ENCODE data around the gene CELF4. TPM values are rescaled to one million over a fixed set of nuclear protein-coding genes. Genes with fewer than 3 reads are reported as not detected.

Gene CELF4
- polyA plus RNA-seq, 4 donors: 3.2 to 7.8 (median 3.8) TPM; not detected in 1

- H3K4me3 ChIP-seq (ENCODE audit: low read depth in 1 of 3, low read length in 3 of 3): no peak overlapping the region
- no peaks in the 10 kb centered on the region for H3K9me3 ChIP-seq (ENCODE audit: control insufficient read depth in 2 of 2, insufficient read depth in 1 of 2, low read depth in 1 of 2, low read length in 1 of 2)
- FAIRE-seq (no peak), DNase-seq (no peak)
- H3K4me1 ChIP-seq (ENCODE audit: control insufficient read depth in 3 of 3, insufficient read depth in 2 of 3, low read depth in 1 of 3, low read length in 2 of 3): no peaks in the 10 kb centered on the region
- H3K27me3 ChIP-seq (ENCODE audit: control insufficient read depth in 3 of 3, insufficient read depth in 3 of 3, low read length in 3 of 3): no peaks in the 10 kb centered on the region
- no peak overlapping the region for H3K27ac ChIP-seq (ENCODE audit: low read depth in 1 of 3, low read length in 2 of 3)
- WGBS, 3 donors: 54 to 65% (median 58%) methylated on average over 19 of the region's 19 CpGs
- H3K36me3 ChIP-seq (ENCODE audit: control insufficient read depth in 3 of 3, insufficient read depth in 2 of 3, low read depth in 1 of 3, low read length in 3 of 3): no peaks in the 10 kb centered on the region
Observed at GRCh38 chr18:37598966-37599896, 33.6 kb upstream of the CELF4 start.

GRCh38 chr18:37598396-37598795 lies 32.8 kb upstream of the CELF4 start:
- DNase-seq: no peak
- H3K36me3 ChIP-seq (ENCODE audit: control insufficient read depth in 3 of 3, insufficient read depth in 2 of 3, low read depth in 1 of 3, low read length in 3 of 3): no peaks in the 10 kb centered on the region
- 84 to 88% (median 85%) methylated on average over 5 of the region's 5 CpGs for WGBS, 3 donors

GRCh38 chr18:37590346-37590745 lies 24.7 kb upstream of the CELF4 start:
- H3K36me3 ChIP-seq (ENCODE audit: control insufficient read depth in 3 of 3, insufficient read depth in 2 of 3, low read depth in 1 of 3, low read length in 3 of 3): no peaks in the 10 kb centered on the region
- no peaks in the 10 kb centered on the region for H3K9me3 ChIP-seq (ENCODE audit: control insufficient read depth in 2 of 2, insufficient read depth in 1 of 2, low read depth in 1 of 2, low read length in 1 of 2)
- FAIRE-seq: no peak
- no peaks in the 10 kb centered on the region for H3K4me1 ChIP-seq (ENCODE audit: control insufficient read depth in 3 of 3, insufficient read depth in 2 of 3, low read depth in 1 of 3, low read length in 2 of 3)
- no peak for DNase-seq
- H3K4me3 ChIP-seq (ENCODE audit: low read depth in 1 of 3, low read length in 3 of 3): no peak overlapping the region
- no peak overlapping the region for H3K27ac ChIP-seq (ENCODE audit: low read depth in 1 of 3, low read length in 2 of 3)
- WGBS, 3 donors: 83 to 87% (median 85%) methylated on average over 1 of the region's 1 CpG
- H3K27me3 ChIP-seq (ENCODE audit: control insufficient read depth in 3 of 3, insufficient read depth in 3 of 3, low read length in 3 of 3): no peaks in the 10 kb centered on the region

More at GRCh38 chr18:37598396-37598795, 32.8 kb upstream of the CELF4 start:
- Histone ChIP-seq H3K4me3 (ENCODE audit: low read depth in 1 of 3, low read length in 3 of 3) (no peak overlapping the region), H3K4me1 (ENCODE audit: control insufficient read depth in 3 of 3, insufficient read depth in 2 of 3, low read depth in 1 of 3, low read length in 2 of 3) (no peaks in the 10 kb centered on the region), H3K9me3 (ENCODE audit: control insufficient read depth in 2 of 2, insufficient read depth in 1 of 2, low read depth in 1 of 2, low read length in 1 of 2) (no peaks in the 10 kb centered on the region), H3K27ac (ENCODE audit: low read depth in 1 of 3, low read length in 2 of 3) (no peak overlapping the region), H3K27me3 (ENCODE audit: control insufficient read depth in 3 of 3, insufficient read depth in 3 of 3, low read length in 3 of 3) (no peaks in the 10 kb centered on the region)
- FAIRE-seq: no peak

GRCh38 chr18:37588289-37588688 lies 22.7 kb upstream of the CELF4 start:
- no peaks in the 10 kb centered on the region for H3K4me1 ChIP-seq (ENCODE audit: control insufficient read depth in 3 of 3, insufficient read depth in 2 of 3, low read depth in 1 of 3, low read length in 2 of 3)
- DNase-seq (no peak), FAIRE-seq (no peak)
- no peaks in the 10 kb centered on the region for H3K9me3 ChIP-seq (ENCODE audit: control insufficient read depth in 2 of 2, insufficient read depth in 1 of 2, low read depth in 1 of 2, low read length in 1 of 2)
- H3K27ac ChIP-seq (ENCODE audit: low read depth in 1 of 3, low read length in 2 of 3): no peak overlapping the region
- H3K4me3 ChIP-seq (ENCODE audit: low read depth in 1 of 3, low read length in 3 of 3): no peak overlapping the region
- no peaks in the 10 kb centered on the region for H3K27me3 ChIP-seq (ENCODE audit: control insufficient read depth in 3 of 3, insufficient read depth in 3 of 3, low read length in 3 of 3)
- WGBS, 3 donors: 87 to 96% (median 90%) methylated on average over 2 of the region's 2 CpGs
- H3K36me3 ChIP-seq (ENCODE audit: control insufficient read depth in 3 of 3, insufficient read depth in 2 of 3, low read depth in 1 of 3, low read length in 3 of 3): no peaks in the 10 kb centered on the region

- WGBS, 3 donors: 73 to 77% (median 76%) methylated on average over 8 of the region's 8 CpGs
- FAIRE-seq (no peak), DNase-seq (no peak)
- Histone ChIP-seq H3K27me3 (ENCODE audit: control insufficient read depth in 3 of 3, insufficient read depth in 3 of 3, low read length in 3 of 3) (no peaks in the 10 kb centered on the region), H3K36me3 (ENCODE audit: control insufficient read depth in 3 of 3, insufficient read depth in 2 of 3, low read depth in 1 of 3, low read length in 3 of 3) (no peaks in the 10 kb centered on the region), H3K9me3 (ENCODE audit: control insufficient read depth in 2 of 2, insufficient read depth in 1 of 2, low read depth in 1 of 2, low read length in 1 of 2) (no peaks in the 10 kb centered on the region), H3K4me3 (ENCODE audit: low read depth in 1 of 3, low read length in 3 of 3) (no peak overlapping the region), H3K4me1 (ENCODE audit: control insufficient read depth in 3 of 3, insufficient read depth in 2 of 3, low read depth in 1 of 3, low read length in 2 of 3) (no peaks in the 10 kb centered on the region), H3K27ac (ENCODE audit: low read depth in 1 of 3, low read length in 2 of 3) (no peak overlapping the region)
Observed at GRCh38 chr18:37586656-37587225, 21.1 kb upstream of the CELF4 start.

DNA sequence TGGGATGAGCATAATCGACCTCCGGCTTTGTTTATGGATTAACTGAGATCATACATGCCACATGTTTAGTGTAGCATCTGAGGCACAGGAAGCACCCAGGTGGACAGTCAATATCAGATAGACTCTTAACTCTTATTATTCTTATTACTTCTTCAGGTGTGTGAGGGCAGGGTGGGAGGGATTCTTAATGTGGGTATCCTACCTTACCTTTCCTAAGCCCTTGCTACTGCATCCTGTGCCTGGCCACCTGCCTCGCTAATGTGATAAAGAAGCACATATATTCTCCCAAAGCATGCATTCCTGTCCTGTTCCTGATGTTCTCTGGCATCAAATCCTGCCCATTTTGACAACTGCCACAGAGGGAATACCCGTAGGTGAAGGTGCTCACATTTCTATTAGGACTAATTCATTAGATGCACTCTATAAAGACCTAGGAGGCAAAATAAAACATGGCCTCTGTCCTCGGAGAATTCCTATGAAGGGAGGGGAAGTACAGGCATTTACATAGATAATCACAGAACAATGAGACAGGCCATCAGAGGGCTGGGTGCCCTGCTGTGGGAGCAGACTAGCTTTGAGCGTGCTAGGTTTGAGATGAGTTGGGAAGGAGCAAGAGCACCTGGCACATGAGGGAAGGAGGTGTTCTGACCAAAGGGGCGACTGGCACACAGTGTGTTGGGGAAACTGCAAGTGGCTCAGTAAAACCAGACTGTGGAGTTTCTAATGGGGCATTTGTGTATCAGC lies 19.5 kb upstream of the CELF4 start:
- Histone ChIP-seq H3K4me3 (ENCODE audit: low read depth in 1 of 3, low read length in 3 of 3) (no peak overlapping the region), H3K27me3 (ENCODE audit: control insufficient read depth in 3 of 3, insufficient read depth in 3 of 3, low read length in 3 of 3) (no peaks in the 10 kb centered on the region), H3K4me1 (ENCODE audit: control insufficient read depth in 3 of 3, insufficient read depth in 2 of 3, low read depth in 1 of 3, low read length in 2 of 3) (no peaks in the 10 kb centered on the region), H3K36me3 (ENCODE audit: control insufficient read depth in 3 of 3, insufficient read depth in 2 of 3, low read depth in 1 of 3, low read length in 3 of 3) (no peaks in the 10 kb centered on the region), H3K27ac (ENCODE audit: low read depth in 1 of 3, low read length in 2 of 3) (no peak overlapping the region), H3K9me3 (ENCODE audit: control insufficient read depth in 2 of 2, insufficient read depth in 1 of 2, low read depth in 1 of 2, low read length in 1 of 2) (no peaks in the 10 kb centered on the region)
- no peak for DNase-seq
- WGBS, 3 donors: 54 to 73% (median 54%) methylated on average over 7 of the region's 7 CpGs
- FAIRE-seq: no peak

DNA sequence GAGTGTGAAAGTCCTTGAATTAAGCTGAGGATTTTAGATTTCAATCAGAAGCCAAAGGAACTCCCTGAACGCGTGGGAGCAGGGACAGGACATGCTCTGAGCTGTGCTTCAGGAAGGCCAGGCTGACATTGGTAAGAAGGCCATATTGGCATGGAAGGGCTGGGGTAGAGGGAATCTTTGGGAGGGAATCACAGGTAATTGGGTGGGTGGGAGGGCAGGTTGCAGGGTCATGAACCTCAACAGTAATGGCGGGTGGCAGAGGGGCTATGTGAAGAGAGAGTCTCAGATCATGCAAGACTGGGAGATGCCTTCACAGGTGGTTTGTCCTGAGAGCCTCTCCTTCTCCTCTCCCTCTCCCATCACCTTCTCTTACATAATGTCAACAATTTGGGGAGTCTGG lies 18.6 kb upstream of the CELF4 start:
- WGBS, 3 donors: 85 to 91% (median 85%) methylated on average over 3 of the region's 3 CpGs
- Histone ChIP-seq H3K27me3 (ENCODE audit: control insufficient read depth in 3 of 3, insufficient read depth in 3 of 3, low read length in 3 of 3) (peaks cover 0 to 3% (median 0%) of the 10 kb centered on the region in 3 donors), H3K27ac (ENCODE audit: low read depth in 1 of 3, low read length in 2 of 3) (no peak overlapping the region), H3K4me3 (ENCODE audit: low read depth in 1 of 3, low read length in 3 of 3) (no peak overlapping the region), H3K36me3 (ENCODE audit: control insufficient read depth in 3 of 3, insufficient read depth in 2 of 3, low read depth in 1 of 3, low read length in 3 of 3) (no peaks in the 10 kb centered on the region), H3K4me1 (ENCODE audit: control insufficient read depth in 3 of 3, insufficient read depth in 2 of 3, low read depth in 1 of 3, low read length in 2 of 3) (no peaks in the 10 kb centered on the region), H3K9me3 (ENCODE audit: control insufficient read depth in 2 of 2, insufficient read depth in 1 of 2, low read depth in 1 of 2, low read length in 1 of 2) (no peaks in the 10 kb centered on the region)
- DNase-seq (no peak), FAIRE-seq (no peak)

GRCh38 chr18:37582261-37582660 lies 16.7 kb upstream of the CELF4 start:
- no peaks in the 10 kb centered on the region for H3K36me3 ChIP-seq (ENCODE audit: control insufficient read depth in 3 of 3, insufficient read depth in 2 of 3, low read depth in 1 of 3, low read length in 3 of 3)
- DNase-seq: no peak
- no peak for FAIRE-seq
- H3K27me3 ChIP-seq (ENCODE audit: control insufficient read depth in 3 of 3, insufficient read depth in 3 of 3, low read length in 3 of 3): peaks cover 0 to 16% (median 1%) of the 10 kb centered on the region in 3 donors
- no peaks in the 10 kb centered on the region for H3K9me3 ChIP-seq (ENCODE audit: control insufficient read depth in 2 of 2, insufficient read depth in 1 of 2, low read depth in 1 of 2, low read length in 1 of 2)
- no peak overlapping the region for H3K4me3 ChIP-seq (ENCODE audit: low read depth in 1 of 3, low read length in 3 of 3)
- H3K27ac ChIP-seq (ENCODE audit: low read depth in 1 of 3, low read length in 2 of 3): no peak overlapping the region
- 62 to 72% (median 65%) methylated on average over 2 of the region's 2 CpGs for WGBS, 3 donors
- H3K4me1 ChIP-seq (ENCODE audit: control insufficient read depth in 3 of 3, insufficient read depth in 2 of 3, low read depth in 1 of 3, low read length in 2 of 3): no peaks in the 10 kb centered on the region
